Testis (tissue), 3 donors: ENCODE results near the gene AP5B1. TPM values are rescaled to one million over a fixed set of nuclear protein-coding genes. Genes with fewer than 3 reads are reported as not detected.

Source experiments
- DNase-seq: peaks from one replicate; pipeline ENCODE4 v3.0.0-alpha.2; 2019
- H3K27ac ChIP-seq, 2 donors: fragments of 200-600 bp; sonication (generic); one replicate each; pipeline ENCODE4 v1.5.1; 2019
- H3K27me3 ChIP-seq: fragments of 200-600 bp; sonication (generic); one replicate; pipeline ENCODE4 v1.5.1; 2019
- H3K36me3 ChIP-seq: fragments of 200-600 bp; sonication (generic); one replicate; pipeline ENCODE4 v1.5.1; 2017; ENCODE audit warnings: low read depth; ENCODE audit errors: missing control alignments
- H3K4me1 ChIP-seq: fragments of 200-600 bp; sonication (generic); one replicate; pipeline ENCODE4 v1.5.1; 2019
- H3K4me3 ChIP-seq, 2 donors: fragments of 200-600 bp; sonication (generic); one replicate each; pipeline ENCODE4 v1.5.1; 2017 to 2019
- H3K9me3 ChIP-seq: fragments of 200-600 bp; sonication (generic); one replicate; pipeline ENCODE4 v1.5.1; 2017
- POLR2A ChIP-seq: fragments of 450-650 bp; IDR thresholded peaks from one replicate; pipeline ENCODE4 v1.6.1; 2017; ENCODE audit warnings: antibody characterized with exemption, mild to moderate bottlenecking, moderate library complexity
- WGBS, 2 donors: methylation state at CpG; one replicate each; pipeline ENCODE4 v1.1.5; 2018; 5-methylcytosine and 5-hydroxymethylcytosine counted together
- intact Hi-C: fragments of 100-400 bp; cut with DNase I; formaldehyde crosslinking; loops from one replicate; pipeline ENCODE4 v1.15.1; 2023; ENCODE audit warnings: low total_unique reads
- polyA plus RNA-seq: library from polyadenylated mRNA; stranded (reverse); fragments of 350-450 nt; fragmentation: Illumina TruSeq; extraction: RNeasy Lipid Tissue Mini Kit (QIAGEN cat#74804); gene quantifications from one replicate; pipeline ENCODE4 v1.2.3, GENCODE V29; 2014; ENCODE audit warnings: low read depth, low replicate concordance; ENCODE audit not compliant: insufficient read depth
- total RNA-seq, 2 donors: library from RNA; depleted of rRNA; stranded (reverse); fragments of >200 nt; gene quantifications; one replicate each; pipeline ENCODE4 v1.2.3, GENCODE V29; 2016
- TF ChIP-seq, protein P1 (sequence below), 3 experiments: fragments of 450-650 bp in 2 of 3; fragments of 200-600 bp in 1 of 3; sonication (generic) in 1 of 3; IDR thresholded peaks; one replicate each; pipeline ENCODE4 v1.5.1; 2016 to 2019; ENCODE audit warnings: antibody characterized with exemption in 3 of 3, mild to moderate bottlenecking in 2 of 3, moderate library complexity in 1 of 3

Gene AP5B1
- total and polyA plus RNA-seq, 3 donors from 2014 or later, result 4.5 to 14.8 (median 13.5) TPM

GRCh38 chr11:65821107-65821506 is 40.3 kb upstream of the AP5B1 start:
- H3K36me3 ChIP-seq, result no peaks in the 10 kb centered on the region
- peaks cover 7% of the 10 kb centered on the region for H3K4me1 ChIP-seq
- TF ChIP-seq, protein P1, sequence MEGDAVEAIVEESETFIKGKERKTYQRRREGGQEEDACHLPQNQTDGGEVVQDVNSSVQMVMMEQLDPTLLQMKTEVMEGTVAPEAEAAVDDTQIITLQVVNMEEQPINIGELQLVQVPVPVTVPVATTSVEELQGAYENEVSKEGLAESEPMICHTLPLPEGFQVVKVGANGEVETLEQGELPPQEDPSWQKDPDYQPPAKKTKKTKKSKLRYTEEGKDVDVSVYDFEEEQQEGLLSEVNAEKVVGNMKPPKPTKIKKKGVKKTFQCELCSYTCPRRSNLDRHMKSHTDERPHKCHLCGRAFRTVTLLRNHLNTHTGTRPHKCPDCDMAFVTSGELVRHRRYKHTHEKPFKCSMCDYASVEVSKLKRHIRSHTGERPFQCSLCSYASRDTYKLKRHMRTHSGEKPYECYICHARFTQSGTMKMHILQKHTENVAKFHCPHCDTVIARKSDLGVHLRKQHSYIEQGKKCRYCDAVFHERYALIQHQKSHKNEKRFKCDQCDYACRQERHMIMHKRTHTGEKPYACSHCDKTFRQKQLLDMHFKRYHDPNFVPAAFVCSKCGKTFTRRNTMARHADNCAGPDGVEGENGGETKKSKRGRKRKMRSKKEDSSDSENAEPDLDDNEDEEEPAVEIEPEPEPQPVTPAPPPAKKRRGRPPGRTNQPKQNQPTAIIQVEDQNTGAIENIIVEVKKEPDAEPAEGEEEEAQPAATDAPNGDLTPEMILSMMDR (IDR thresholded peaks at IDR 0.05), result no peak
- TF ChIP-seq POLR2A, result no peak
- H3K4me3 ChIP-seq, result no peak overlapping the region
- 68% methylated on average over 8 of the region's 8 CpGs for WGBS, 2 donors
- intact Hi-C loops, result no loop called here
- no peaks in the 10 kb centered on the region for H3K27me3 ChIP-seq
- H3K9me3 ChIP-seq, result no peaks in the 10 kb centered on the region
- no peak overlapping the region for H3K27ac ChIP-seq
- DNase-seq, result no peak

GRCh38 chr11:65817835-65818680 is 37.3 kb upstream of the AP5B1 start:
- H3K27me3 ChIP-seq, result no peaks in the 10 kb centered on the region
- peak overlapping the region; percentile 67 to 76 for H3K4me3 ChIP-seq
- no peaks in the 10 kb centered on the region for H3K9me3 ChIP-seq
- peak; percentile 96 for DNase-seq
- H3K36me3 ChIP-seq, result no peaks in the 10 kb centered on the region
- peaks cover 7% of the 10 kb centered on the region for H3K4me1 ChIP-seq
- WGBS, 2 donors, result 5 to 12% methylated on average over 20 to 72 of the region's 74 CpGs
- no peak for TF ChIP-seq POLR2A
- TF ChIP-seq, protein P1 (IDR thresholded peaks at IDR 0.05), result peak; percentile 91 to 99 (median 98)
- intact Hi-C loops, result loop anchor here (5.0 kb wide), 1 partner anchor 106 kb away; the partner anchor contains the start of gene KAT5
- peak overlapping the region; percentile 59 to 82 for H3K27ac ChIP-seq

- no peak for TF ChIP-seq POLR2A
- TF ChIP-seq, protein P1 (IDR thresholded peaks at IDR 0.05), result no peak
- intact Hi-C loops, result loop anchor here (5.0 kb wide), 1 partner anchor 105 kb away; the partner anchor contains the start of gene KAT5
- 48 to 52% methylated on average over 5 of the region's 5 CpGs for WGBS, 2 donors
- Histone ChIP-seq H3K27me3 (no peaks in the 10 kb centered on the region), H3K9me3 (no peaks in the 10 kb centered on the region), H3K27ac (peak overlapping the region; percentile 59 to 82), H3K36me3 (no peaks in the 10 kb centered on the region), H3K4me1 (peaks cover 7% of the 10 kb centered on the region), H3K4me3 (peak overlapping the region; percentile 67 to 76)
- DNase-seq, result no peak
Measured at GRCh38 chr11:65817312-65817834, 36.6 kb upstream of the AP5B1 start.

DNA sequence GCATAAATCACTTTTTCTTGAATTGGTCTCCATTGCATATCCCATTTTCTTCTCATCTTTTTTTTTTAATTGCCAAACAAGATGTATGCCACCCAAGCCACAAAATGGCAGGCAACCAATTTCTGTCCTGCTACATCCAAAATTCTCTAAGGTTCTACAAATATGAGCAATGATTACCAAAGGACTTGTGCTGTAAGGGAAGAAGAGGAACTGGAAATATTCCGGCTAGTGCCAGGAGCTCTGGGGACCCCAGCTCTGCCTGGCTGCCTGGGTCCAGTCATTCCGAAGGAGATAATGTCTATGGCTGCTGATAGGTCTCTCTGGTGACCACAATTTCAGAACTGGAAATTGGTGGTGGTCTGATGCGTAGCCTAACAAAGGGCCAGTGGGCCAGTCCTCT is 35.9 kb upstream of the AP5B1 start:
- Histone ChIP-seq H3K4me1 (peaks cover 7% of the 10 kb centered on the region), H3K27ac (no peak overlapping the region), H3K9me3 (no peaks in the 10 kb centered on the region), H3K36me3 (no peaks in the 10 kb centered on the region), H3K4me3 (no peak overlapping the region), H3K27me3 (no peaks in the 10 kb centered on the region)
- intact Hi-C loops, result loop anchor here (5.0 kb wide), 1 partner anchor 104 kb away; the partner anchor contains the start of gene KAT5
- WGBS, 2 donors, result 81 to 89% methylated on average over 3 of the region's 3 CpGs
- no peak for TF ChIP-seq POLR2A
- TF ChIP-seq, protein P1 (IDR thresholded peaks at IDR 0.05), result no peak
- no peak for DNase-seq
